ENCODE data around the gene TUBGCP3.
"Not testable (repeated sequence)": the region's sequence is repeated elsewhere in the genome, so short reads cannot be mapped to it uniquely, and the experiment has no call there.

GRCh38 chr13:112548975-112549374 lies 39.0 kb downstream of the TUBGCP3 start:
- not testable (repeated sequence) for TF ChIP-seq CTCF, POLR2A (IDR thresholded peaks at IDR 0.05)

Data from uterus (tissue), 2 donors.